OCI-LY1 (cell line): ENCODE measurements around the gene MYO16.

Experiments used
- CTCF ChIP-seq: fragments of 200-600 bp; sonication (generic), shearing (Covaris generic); IDR thresholded peaks from 2 replicates; pipeline ENCODE4 v1.5.1; 2017; ENCODE audit warnings: mild to moderate bottlenecking, antibody characterized with exemption, low read length, moderate library complexity, mixed read lengths
- EZH2 ChIP-seq: fragments of 200-600 bp; sonication (generic), shearing (Covaris generic); IDR thresholded peaks from 2 replicates; pipeline ENCODE4 v1.8.0; 2017; ENCODE audit warnings: borderline replicate concordance, mixed run types, mild to moderate bottlenecking, antibody characterized with exemption, low read length, moderate library complexity, mixed read lengths

- no peak for TF ChIP-seq EZH2
- TF ChIP-seq CTCF: no peak
These were observed 521.3 kb downstream of the MYO16 start for GRCh38 chr13:109150696-109151095.
